ENCODE results near the gene TBC1D4. TPM values are rescaled to one million over a fixed set of nuclear protein-coding genes. Genes with fewer than 3 reads are reported as not detected.

TBC1D4 gene
- total RNA-seq, 6 experiments from 2014 or later = 7.7 to 18.6 (median 10.3) TPM

DNA sequence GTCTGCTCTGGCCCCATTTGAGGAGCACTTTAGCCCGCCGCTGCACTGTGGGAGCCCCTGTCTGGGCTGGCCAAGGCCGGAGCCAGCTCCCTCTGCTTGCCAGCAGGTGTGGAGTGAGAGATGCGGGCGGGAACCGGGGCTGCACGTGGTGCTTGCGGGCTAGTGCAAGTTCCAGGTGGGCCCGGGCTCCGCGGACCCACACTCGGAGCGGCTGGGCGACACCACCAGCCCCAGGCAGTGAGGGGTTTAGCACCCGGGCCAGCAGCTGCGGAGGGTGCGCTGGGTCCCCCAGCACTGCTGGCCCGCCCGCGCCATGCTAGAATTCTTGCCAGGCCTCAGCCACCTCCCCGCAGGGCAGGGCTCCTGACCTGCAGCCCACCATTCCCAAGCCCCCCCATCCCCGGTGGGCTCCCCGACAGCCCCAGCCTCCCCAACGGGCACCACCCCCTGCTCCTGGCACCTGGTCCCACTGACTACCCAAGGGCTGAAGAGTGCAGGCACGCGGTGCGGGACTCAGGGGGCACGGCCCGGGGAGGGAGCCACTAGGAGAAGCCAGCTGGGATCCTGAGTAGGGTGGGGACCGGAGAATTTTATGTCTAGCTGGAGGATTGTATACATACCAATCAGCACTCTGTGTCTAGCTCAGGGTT lies 36.6 kb upstream of the TBC1D4 start:
- Histone ChIP-seq H3K27me3 (no peaks in the 10 kb centered on the region), H3K36me3 (no peaks in the 10 kb centered on the region), H3K27ac (no peak overlapping the region), H3K9me3 (no peaks in the 10 kb centered on the region), H3K4me3 (no peak overlapping the region), H3K4me1 (no peaks in the 10 kb centered on the region)
- 94% methylated on average over 8 of the region's 30 CpGs for WGBS (ENCODE audit: insufficient coverage, low coverage, low lambda C conversion rate, missing lambda C conversion rate)
- no peak for DNase-seq
- intact Hi-C loops (cut with DNase I) = no loop called here
- no peak for ATAC-seq
- TF ChIP-seq, protein P1, sequence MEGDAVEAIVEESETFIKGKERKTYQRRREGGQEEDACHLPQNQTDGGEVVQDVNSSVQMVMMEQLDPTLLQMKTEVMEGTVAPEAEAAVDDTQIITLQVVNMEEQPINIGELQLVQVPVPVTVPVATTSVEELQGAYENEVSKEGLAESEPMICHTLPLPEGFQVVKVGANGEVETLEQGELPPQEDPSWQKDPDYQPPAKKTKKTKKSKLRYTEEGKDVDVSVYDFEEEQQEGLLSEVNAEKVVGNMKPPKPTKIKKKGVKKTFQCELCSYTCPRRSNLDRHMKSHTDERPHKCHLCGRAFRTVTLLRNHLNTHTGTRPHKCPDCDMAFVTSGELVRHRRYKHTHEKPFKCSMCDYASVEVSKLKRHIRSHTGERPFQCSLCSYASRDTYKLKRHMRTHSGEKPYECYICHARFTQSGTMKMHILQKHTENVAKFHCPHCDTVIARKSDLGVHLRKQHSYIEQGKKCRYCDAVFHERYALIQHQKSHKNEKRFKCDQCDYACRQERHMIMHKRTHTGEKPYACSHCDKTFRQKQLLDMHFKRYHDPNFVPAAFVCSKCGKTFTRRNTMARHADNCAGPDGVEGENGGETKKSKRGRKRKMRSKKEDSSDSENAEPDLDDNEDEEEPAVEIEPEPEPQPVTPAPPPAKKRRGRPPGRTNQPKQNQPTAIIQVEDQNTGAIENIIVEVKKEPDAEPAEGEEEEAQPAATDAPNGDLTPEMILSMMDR (IDR thresholded peaks at IDR 0.05) = no peak
- no peak for TF ChIP-seq POLR2A (IDR thresholded peaks at IDR 0.05)

DNA sequence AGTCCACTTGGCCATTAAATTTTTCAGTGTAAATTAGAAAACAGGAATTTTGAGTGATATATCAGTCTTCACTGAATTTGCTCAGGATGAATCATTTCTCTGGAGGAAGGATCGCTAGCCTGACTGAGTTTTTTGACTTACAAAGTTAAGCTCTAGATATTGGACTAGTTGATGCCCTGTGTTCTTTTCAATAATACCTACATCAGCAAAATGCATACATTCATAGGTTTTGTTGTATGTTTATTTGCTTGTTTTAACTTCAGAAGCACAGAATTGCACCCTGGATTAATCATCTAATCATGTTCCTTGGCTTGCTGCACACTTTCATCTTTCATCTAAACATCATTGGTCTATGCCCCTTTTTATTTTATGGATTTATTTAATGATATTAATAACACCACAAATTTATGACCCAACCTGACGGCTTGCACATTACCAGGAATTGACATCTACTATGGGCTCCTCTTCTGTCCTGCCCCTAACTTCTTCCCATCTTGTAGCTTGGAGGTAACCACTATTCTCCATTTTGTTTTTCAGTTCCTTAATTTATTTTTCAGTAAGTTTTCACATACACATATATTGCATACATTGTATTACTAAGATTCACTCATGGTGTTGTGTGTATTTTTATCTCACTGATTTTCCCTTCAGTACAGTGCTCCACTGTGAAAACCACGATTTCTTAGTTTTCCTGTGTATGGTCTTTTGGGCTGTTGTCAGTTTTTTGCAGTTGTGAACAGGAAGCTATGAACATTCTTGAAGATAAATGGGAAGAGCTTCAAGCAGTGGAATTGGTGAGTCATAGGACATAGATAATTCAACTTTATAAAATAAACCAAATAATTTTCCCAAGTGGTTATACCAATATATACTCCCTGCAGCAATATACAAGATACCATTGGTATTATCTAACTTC lies 32.4 kb upstream of the TBC1D4 start:
- no peaks in the 10 kb centered on the region for H3K27me3 ChIP-seq
- H3K36me3 ChIP-seq = no peaks in the 10 kb centered on the region
- ATAC-seq (no peak), DNase-seq (no peak)
- intact Hi-C loops (cut with DNase I) = no loop called here
- no peak overlapping the region for H3K4me3 ChIP-seq
- no peak overlapping the region for H3K27ac ChIP-seq
- 66% methylated on average over 3 of the region's 3 CpGs for WGBS (ENCODE audit: insufficient coverage, low coverage, low lambda C conversion rate, missing lambda C conversion rate)
- TF ChIP-seq, protein P1 (IDR thresholded peaks at IDR 0.05) = no peak
- no peak for TF ChIP-seq POLR2A (IDR thresholded peaks at IDR 0.05)
- no peaks in the 10 kb centered on the region for H3K9me3 ChIP-seq
- no peaks in the 10 kb centered on the region for H3K4me1 ChIP-seq

- no peaks in the 10 kb centered on the region for H3K4me1 ChIP-seq
- no peak overlapping the region for H3K4me3 ChIP-seq
- WGBS (ENCODE audit: insufficient coverage, low coverage, low lambda C conversion rate, missing lambda C conversion rate) = 71% methylated on average over 5 of the region's 5 CpGs
- H3K36me3 ChIP-seq = no peaks in the 10 kb centered on the region
- no peaks in the 10 kb centered on the region for H3K9me3 ChIP-seq
- ATAC-seq (no peak), DNase-seq (no peak)
- intact Hi-C loops (cut with DNase I) = no loop called here
- no peaks in the 10 kb centered on the region for H3K27me3 ChIP-seq
- TF ChIP-seq, protein P1 (IDR thresholded peaks at IDR 0.05) = no peak
- no peak for TF ChIP-seq POLR2A (IDR thresholded peaks at IDR 0.05)
- no peak overlapping the region for H3K27ac ChIP-seq
Measured at GRCh38 chr13:75513271-75513670, 31.3 kb upstream of the TBC1D4 start.

DNA sequence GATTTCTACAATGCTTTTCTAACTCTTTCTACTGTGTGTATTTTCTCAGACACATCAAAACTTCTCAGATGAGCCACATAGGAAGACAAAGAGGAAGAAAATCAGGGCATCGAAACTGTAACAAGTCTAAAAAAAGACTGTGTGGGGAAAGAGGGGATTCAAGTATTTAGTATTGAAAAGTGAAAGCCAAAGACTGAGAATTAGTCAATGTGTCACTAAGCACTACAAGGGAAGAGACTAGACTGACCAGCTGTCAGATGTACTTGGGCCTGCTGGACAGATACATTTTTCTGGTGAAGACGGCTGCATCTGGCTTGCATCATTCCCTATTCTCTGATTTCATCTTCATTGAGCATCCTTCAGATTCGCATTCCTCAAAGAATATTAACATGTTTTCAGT lies 30.3 kb upstream of the TBC1D4 start:
- peak in 2 of 4 donors; percentile 41 to 50 for ATAC-seq
- DNase-seq = no peak
- no peak for TF ChIP-seq POLR2A (IDR thresholded peaks at IDR 0.05)
- TF ChIP-seq, protein P1 (IDR thresholded peaks at IDR 0.05) = no peak
- H3K4me3 ChIP-seq = no peak overlapping the region
- H3K36me3 ChIP-seq = no peaks in the 10 kb centered on the region
- WGBS (ENCODE audit: insufficient coverage, low coverage, low lambda C conversion rate, missing lambda C conversion rate) = 61% methylated on average over 3 of the region's 3 CpGs
- no peaks in the 10 kb centered on the region for H3K9me3 ChIP-seq
- H3K27ac ChIP-seq = no peak overlapping the region
- H3K4me1 ChIP-seq = no peaks in the 10 kb centered on the region
- intact Hi-C loops (cut with DNase I) = no loop called here
- H3K27me3 ChIP-seq = no peaks in the 10 kb centered on the region

Measured in right lobe of liver (tissue), 6 donors.